ENCODE data around the gene RGCC. TPM values are rescaled to one million over a fixed set of nuclear protein-coding genes. Genes with fewer than 3 reads are reported as not detected.

Gene RGCC
- total RNA-seq, 2 donors from 2014 or later: 5.4 TPM

- H3K4me1 ChIP-seq (ENCODE audit: control insufficient read depth, insufficient read depth, low read length): no peaks in the 10 kb centered on the region
- no peaks in the 10 kb centered on the region for H3K36me3 ChIP-seq (ENCODE audit: control insufficient read depth, insufficient read depth, low read length)
- H3K27me3 ChIP-seq (ENCODE audit: control insufficient read depth, insufficient read depth, low read length, poor library complexity, severe bottlenecking): no peaks in the 10 kb centered on the region
- no peak for DNase-seq
- H3K9me3 ChIP-seq (ENCODE audit: control insufficient read depth, low read length): no peaks in the 10 kb centered on the region
- H3K4me3 Mint-ChIP-seq: no peak overlapping the region
- H3K9me3 Mint-ChIP-seq: peaks cover 7% of the 10 kb centered on the region
- peaks cover 5% of the 10 kb centered on the region for H3K4me1 Mint-ChIP-seq
- H3K9ac ChIP-seq (ENCODE audit: extremely low read depth, low read length, poor library complexity, severe bottlenecking): no peak overlapping the region
- TF ChIP-seq CTCF (conservative IDR thresholded peaks at IDR 0.05): no peak
- no peak overlapping the region for H3K27ac Mint-ChIP-seq
- peaks cover 2% of the 10 kb centered on the region for H3K27me3 Mint-ChIP-seq (ENCODE audit: insufficient read depth)
- no peaks in the 10 kb centered on the region for H3K36me3 Mint-ChIP-seq (ENCODE audit: low read depth)
- WGBS, 2 experiments (ENCODE audit: insufficient coverage in 1 of 2, insufficient read length in 1 of 2): 98 to 100% methylated on average over 2 of the region's 2 CpGs
- H3K27ac ChIP-seq (ENCODE audit: low read depth, low read length): no peak overlapping the region
- H3K4me3 ChIP-seq (ENCODE audit: low read length): no peak overlapping the region
These were observed 30.8 kb downstream of the RGCC start for GRCh38 chr13:41488124-41488523.

- no peaks in the 10 kb centered on the region for H3K36me3 ChIP-seq (ENCODE audit: control insufficient read depth, insufficient read depth, low read length)
- H3K27me3 Mint-ChIP-seq (ENCODE audit: insufficient read depth): peaks cover 1% of the 10 kb centered on the region
- DNase-seq: no peak
- no peaks in the 10 kb centered on the region for H3K9me3 ChIP-seq (ENCODE audit: control insufficient read depth, low read length)
- H3K27me3 ChIP-seq (ENCODE audit: control insufficient read depth, insufficient read depth, low read length, poor library complexity, severe bottlenecking): no peaks in the 10 kb centered on the region
- H3K27ac ChIP-seq (ENCODE audit: low read depth, low read length): no peak overlapping the region
- H3K4me1 ChIP-seq (ENCODE audit: control insufficient read depth, insufficient read depth, low read length): no peaks in the 10 kb centered on the region
- no peak overlapping the region for H3K4me3 Mint-ChIP-seq
- H3K27ac Mint-ChIP-seq: no peak overlapping the region
- WGBS, 2 experiments (ENCODE audit: insufficient coverage in 1 of 2, insufficient read length in 1 of 2): 100% methylated on average over 1 of the region's 3 CpGs; no CpG with 5 or more reads in 1 of the 2 experiments
- H3K4me3 ChIP-seq (ENCODE audit: low read length): no peak overlapping the region
- H3K9ac ChIP-seq (ENCODE audit: extremely low read depth, low read length, poor library complexity, severe bottlenecking): no peak overlapping the region
- H3K4me1 Mint-ChIP-seq: peaks cover 16% of the 10 kb centered on the region
- H3K9me3 Mint-ChIP-seq: no peaks in the 10 kb centered on the region
- no peak for TF ChIP-seq CTCF (conservative IDR thresholded peaks at IDR 0.05)
- no peaks in the 10 kb centered on the region for H3K36me3 Mint-ChIP-seq (ENCODE audit: low read depth)
These were observed 33.1 kb downstream of the RGCC start for GRCh38 chr13:41490371-41491015.

GRCh38 chr13:41491436-41491835 lies 34.1 kb downstream of the RGCC start:
- Mint-ChIP-seq H3K27ac (no peak overlapping the region), H3K36me3 (ENCODE audit: low read depth) (no peaks in the 10 kb centered on the region), H3K4me3 (no peak overlapping the region), H3K27me3 (ENCODE audit: insufficient read depth) (peaks cover 1% of the 10 kb centered on the region), H3K9me3 (no peaks in the 10 kb centered on the region), H3K4me1 (peaks cover 19% of the 10 kb centered on the region)
- Histone ChIP-seq H3K4me1 (ENCODE audit: control insufficient read depth, insufficient read depth, low read length) (no peaks in the 10 kb centered on the region), H3K36me3 (ENCODE audit: control insufficient read depth, insufficient read depth, low read length) (no peaks in the 10 kb centered on the region), H3K27ac (ENCODE audit: low read depth, low read length) (no peak overlapping the region), H3K4me3 (ENCODE audit: low read length) (no peak overlapping the region), H3K9ac (ENCODE audit: extremely low read depth, low read length, poor library complexity, severe bottlenecking) (no peak overlapping the region), H3K9me3 (ENCODE audit: control insufficient read depth, low read length) (no peaks in the 10 kb centered on the region), H3K27me3 (ENCODE audit: control insufficient read depth, insufficient read depth, low read length, poor library complexity, severe bottlenecking) (no peaks in the 10 kb centered on the region)
- TF ChIP-seq CTCF (conservative IDR thresholded peaks at IDR 0.05): no peak
- no peak for DNase-seq

Data from endodermal cell (in vitro differentiated cells).